ENCODE results near the gene OR5H15. TPM values are rescaled to one million over a fixed set of nuclear protein-coding genes. Genes with fewer than 3 reads are reported as not detected.

The OR5H15 gene
- total RNA-seq, 1 donor from 2014 or later, result not detected

DNA sequence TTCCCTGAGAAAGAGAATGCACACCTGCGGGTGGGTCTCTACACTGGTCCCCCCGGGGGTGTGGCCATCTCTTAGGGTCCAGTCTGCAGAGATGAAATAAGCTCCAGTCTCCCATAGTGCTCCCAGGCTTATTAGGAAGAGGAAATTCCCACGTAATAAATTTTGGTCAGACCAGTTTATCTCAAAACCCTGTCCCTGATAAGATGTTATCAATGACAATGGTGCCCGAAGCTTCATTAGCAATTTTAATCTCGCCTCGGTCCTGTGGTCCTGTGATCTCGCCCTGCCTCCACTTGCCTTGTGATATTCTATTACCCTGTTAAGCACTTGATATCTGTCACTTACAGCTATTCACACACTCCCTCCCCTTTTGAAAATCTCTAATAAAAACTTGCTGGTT lies 46.8 kb downstream of the OR5H15 start:
- Histone ChIP-seq H3K9me3 (replicated peaks) (no peaks in the 10 kb centered on the region), H3K36me3 (no peaks in the 10 kb centered on the region), H3K4me3 (no peak overlapping the region), H3K4me1 (no peaks in the 10 kb centered on the region), H3K27me3 (ENCODE audit: low read depth) (no peaks in the 10 kb centered on the region), H3K27ac (replicated peaks) (no peak overlapping the region)
- intact Hi-C loops (cut with micrococcal nuclease), result loop anchor here (2.0 kb wide), 1 partner anchor 58 kb away; no protein-coding TSS in a partner anchor
- no peak for TF ChIP-seq CTCF (IDR thresholded peaks at IDR 0.05; ENCODE audit: borderline replicate concordance)
- DNase-seq, result no peak

GRCh38 chr3:98215051-98215450 lies 48.6 kb downstream of the OR5H15 start:
- no peaks in the 10 kb centered on the region for H3K27me3 ChIP-seq (ENCODE audit: low read depth)
- intact Hi-C loops (cut with micrococcal nuclease), result no loop called here

More at GRCh38 chr3:98215051-98215450, 48.6 kb downstream of the OR5H15 start:
- Histone ChIP-seq H3K4me1 (no peaks in the 10 kb centered on the region), H3K4me3 (no peak overlapping the region), H3K9me3 (replicated peaks) (no peaks in the 10 kb centered on the region), H3K36me3 (no peaks in the 10 kb centered on the region), H3K27ac (replicated peaks) (no peak overlapping the region)
- no peak for DNase-seq
- TF ChIP-seq CTCF (IDR thresholded peaks at IDR 0.05; ENCODE audit: borderline replicate concordance), result no peak

Other genes with a start within 250 kb of the OR5H15 start
- gene RIOX2, start 194.3 kb upstream of the OR5H15 start, total RNA-seq, result 9.5 TPM
- gene GABRR3, start 131.4 kb upstream of the OR5H15 start, total RNA-seq, result not detected
- not detected for gene OR5AC2, start 79.5 kb upstream of the OR5H15 start, total RNA-seq
- gene OR5H1, start 36.0 kb upstream of the OR5H15 start, total RNA-seq, result not detected
- not detected for gene OR5H14, start 19.2 kb upstream of the OR5H15 start, total RNA-seq
- not detected for gene OR5H6, start 97.5 kb downstream of the OR5H15 start, total RNA-seq
- not detected for gene OR5H2, start 115.8 kb downstream of the OR5H15 start, total RNA-seq
- gene OR5K4, start 187.2 kb downstream of the OR5H15 start, total RNA-seq, result not detected
- gene OR5K3, start 224.0 kb downstream of the OR5H15 start, total RNA-seq, result not detected

Measured in left ventricle myocardium inferior (tissue), 1 donor.